GM12878 (cell line): ENCODE measurements around the gene CCDC8. TPM values are rescaled to one million over a fixed set of nuclear protein-coding genes. Genes with fewer than 3 reads are reported as not detected.

ENCODE experiments used
- ATAC-seq: fragments of 200-7000 bp; cut with Tn5 transposase; 3 replicates; pipeline ENCODE4 v1.9.1; 2020; ENCODE audit warnings: mild to moderate bottlenecking, moderate library complexity
- BruUV-seq: library from RNA; stranded (reverse); fragments of 400-500 nt; replicated peaks from 2 replicates; lab custom pipeline; 2021; lab: Mats Ljungman, UMichigan
- CTCF ChIA-PET: fragments of 300-600 bp; sonication (Branson Sonifier 250); formaldehyde crosslinking; extraction: SDS; loops from one replicate; lab custom pipeline; 2021; ENCODE audit warnings: inconsistent platforms; lab: Yijun Ruan, JAX
- POLR2A ChIA-PET: fragments of 350-600 bp; formaldehyde crosslinking; extraction: SDS; loops from one replicate; lab custom pipeline; 2021; ENCODE audit warnings: inconsistent platforms; lab: Charles Lee
- RAD21 ChIA-PET: fragments of 300-600 bp; sonication (Branson Sonifier 250); formaldehyde crosslinking; loops from one replicate; lab custom pipeline; 2023; ENCODE audit warnings: antibody characterized with exemption; ENCODE audit not compliant: unreplicated experiment; lab: Charles Lee
- SMC1A ChIA-PET: fragments of 300-600 bp; sonication (Branson Sonifier 250); formaldehyde crosslinking; loops from one replicate; lab custom pipeline; 2023; ENCODE audit not compliant: unreplicated experiment, uncharacterized antibody; lab: Charles Lee
- DNase-seq: peaks from one replicate; pipeline ENCODE4 v3.0.0-alpha.2; 2011; ENCODE audit warnings: low read depth, low spot score
- FAIRE-seq: peaks from 3 replicates; lab custom pipeline; 2011; peaks lifted over from hg19 to GRCh38; lab: Jason Lieb, UNC
- H2AFZ ChIP-seq: 2 replicates; pipeline ENCODE4 v1.6.0; 2011; ENCODE audit warnings: low read depth, low read length, control low read depth; ENCODE audit not compliant: control insufficient read depth
- H3K27ac ChIP-seq: 2 replicates; pipeline ENCODE4 v1.5.1; 2011; ENCODE audit warnings: control low read depth; ENCODE audit not compliant: control insufficient read depth, insufficient read depth
- H3K27me3 ChIP-seq, 2 experiments: replicated peaks in 1 of 2; 2 replicates each; pipeline versions ENCODE4 v1.6.0 to v1.6.1; 2011; ENCODE audit warnings: low read length in 1 of 2; ENCODE audit not compliant: control insufficient read depth in 2 of 2, insufficient read depth in 2 of 2
- H3K36me3 ChIP-seq, 2 experiments: 2 replicates each; pipeline ENCODE4 v1.5.1; 2011; ENCODE audit warnings: low read length in 1 of 2; ENCODE audit not compliant: control insufficient read depth in 2 of 2, insufficient read depth in 2 of 2
- H3K4me1 ChIP-seq: 2 replicates; pipeline ENCODE4 v1.6.1; 2011; ENCODE audit warnings: mild to moderate bottlenecking, low read length, moderate library complexity, mixed read lengths; ENCODE audit not compliant: control insufficient read depth, insufficient read depth
- H3K4me2 ChIP-seq: 2 replicates; pipeline ENCODE4 v1.6.0; 2011; ENCODE audit warnings: control low read depth; ENCODE audit not compliant: control insufficient read depth, insufficient read depth
- H3K4me3 ChIP-seq: fragments of 200-600 bp; sonication (generic); 2 replicates; pipeline ENCODE4 v1.5.1; 2016
- H3K79me2 ChIP-seq: 2 replicates; pipeline ENCODE4 v1.6.0; 2011; ENCODE audit warnings: low read length; ENCODE audit not compliant: control insufficient read depth, insufficient read depth
- H3K9ac ChIP-seq: 2 replicates; pipeline ENCODE4 v1.8.0; 2011; ENCODE audit warnings: low read length, control low read depth, mixed read lengths; ENCODE audit not compliant: control insufficient read depth, insufficient read depth
- H3K9me3 ChIP-seq: replicated peaks from 3 replicates; pipeline ENCODE4 v1.5.1; 2011; ENCODE audit warnings: mild to moderate bottlenecking, low read length; ENCODE audit not compliant: control insufficient read depth, insufficient read depth
- H4K20me1 ChIP-seq: 2 replicates; pipeline ENCODE4 v1.6.0; 2011; ENCODE audit not compliant: control insufficient read depth, insufficient read depth
- BCLAF1 ChIP-seq: fragments of 450-650 bp; IDR thresholded peaks from 2 replicates; pipeline ENCODE4 v1.6.1; 2017; ENCODE audit warnings: antibody characterized with exemption, mild to moderate bottlenecking, moderate library complexity
- BMI1 ChIP-seq: fragments of 450-650 bp; IDR thresholded peaks from 2 replicates; pipeline ENCODE4 v1.6.1; 2016; ENCODE audit warnings: mild to moderate bottlenecking, moderate library complexity, borderline replicate concordance
- CHD1 ChIP-seq: IDR thresholded peaks from 2 replicates; pipeline ENCODE4 v1.6.1; 2012; ENCODE audit warnings: low read depth, low read length, improper control_type of control experiment
- EGR1 ChIP-seq, 2 experiments: IDR thresholded peaks; 1 replicate in 1 of 2; 2 replicates in 1 of 2; pipeline ENCODE4 v1.6.1; 2011 to 2012; ENCODE audit warnings: low read depth in 2 of 2, low read length in 2 of 2, borderline replicate concordance in 1 of 2, mild to moderate bottlenecking in 1 of 2, moderate library complexity in 1 of 2
- ESRRA ChIP-seq: IDR thresholded peaks from 2 replicates; pipeline ENCODE4 v1.6.1; 2012; ENCODE audit warnings: mild to moderate bottlenecking, low read length, improper control_type of control experiment
- HCFC1 ChIP-seq: fragments of 150-350 bp; IDR thresholded peaks from 2 replicates; pipeline ENCODE4 v1.6.1; 2014; ENCODE audit warnings: low read length
- KDM1A ChIP-seq: fragments of 200-600 bp; sonication (generic); IDR thresholded peaks from 2 replicates; pipeline ENCODE4 v1.6.1; 2016; ENCODE audit warnings: borderline replicate concordance
- KLF5 ChIP-seq: fragments of 450-650 bp; IDR thresholded peaks from 2 replicates; pipeline ENCODE4 v1.6.1; 2014; ENCODE audit warnings: mild to moderate bottlenecking; ENCODE audit not compliant: partially characterized antibody
- MAX ChIP-seq: IDR thresholded peaks from 2 replicates; pipeline ENCODE4 v1.6.1; 2012; ENCODE audit warnings: low read depth, low read length, improper control_type of control experiment
- NBN ChIP-seq: fragments of 450-650 bp; IDR thresholded peaks from 2 replicates; pipeline ENCODE4 v1.6.1; 2016
- RAD21 ChIP-seq: IDR thresholded peaks from 2 replicates; pipeline ENCODE4 v1.6.1; 2011; ENCODE audit warnings: mild to moderate bottlenecking, low read depth, low read length, moderate library complexity; ENCODE audit not compliant: insufficient read depth
- STAT1 ChIP-seq: fragments of 450-650 bp; conservative IDR thresholded peaks from 2 replicates; pipeline ENCODE4 v1.6.1; 2014; ENCODE audit warnings: antibody characterized with exemption, mild to moderate bottlenecking
- ZNF592 ChIP-seq: fragments of 450-650 bp; IDR thresholded peaks from 2 replicates; pipeline ENCODE4 v1.6.1; 2017; ENCODE audit warnings: mild to moderate bottlenecking, moderate library complexity
- WGBS: methylation state at CpG from one replicate; pipeline ENCODE4 v1.1.6; 2016; ENCODE audit warnings: low lambda C conversion rate; ENCODE audit not compliant: insufficient replicate concordance, insufficient coverage; ENCODE audit errors: missing lambda C conversion rate; 5-methylcytosine and 5-hydroxymethylcytosine counted together
- in situ Hi-C: fragments of 300-500 bp; cut with MboI; formaldehyde crosslinking; loops from 9 replicates; pipeline ENCODE4 v1.14.3; 2018; ENCODE audit warnings: mixed read lengths
- intact Hi-C: fragments of 100-400 bp; cut with micrococcal nuclease; formaldehyde crosslinking; loops from one replicate; pipeline ENCODE4 v1.14.2; 2022; ENCODE audit not compliant: unreplicated experiment
- polyA plus RNA-seq, 11 experiments: library from polyadenylated mRNA; depleted of rRNA in 4 of 11; unstranded in 6 of 11; stranded (reverse) in 5 of 11; fragments of >200 nt; fragmentation: Nextera tagmentation in 4 of 11; fragmentation: Illumina TruSeq in 1 of 11; extraction: Ambion mirVana in 4 of 11; extraction: Trizol in 1 of 11; gene quantifications; 1 replicate in 1 of 11; 2 replicates in 10 of 11; pipeline versions ENCODE4 v1.2.1 to v1.2.3, GENCODE V29; 2011 to 2016; ENCODE audit warnings: inconsistent platforms in 2 of 11, missing spikeins in 2 of 11, low read depth in 1 of 11
- total RNA-seq, 4 experiments: library from RNA; depleted of rRNA in 3 of 4; stranded (reverse); fragments of >200 nt in 3 of 4; fragmentation: Illumina TruSeq in 1 of 4; extraction: Trizol in 1 of 4; gene quantifications; 2 replicates each; pipeline versions ENCODE4 v1.2.1 to v1.2.3, GENCODE V29; 2013 to 2021

The CCDC8 gene
- total and polyA plus RNA-seq, 10 of the 15 experiments (the other 5 are each of a cell fraction or from before 2014, with no cell fraction given), result under 0.01 to 0.15 (median 0.05) TPM; not detected in 5

- CTCF ChIA-PET, result interaction anchor here (1.1 kb wide), 1 partner anchor 36 kb away, joined by 3 read pairs; no protein-coding TSS in a partner anchor
- in situ Hi-C loops, result no loop called here
These were observed 29.5 kb downstream of the CCDC8 start for GRCh38 chr19:46383846-46384245.

GRCh38 chr19:46383171-46383815, 30.1 kb downstream of the CCDC8 start:
- no peak overlapping the region for H2AFZ ChIP-seq
- 100% methylated on average over 18 of the region's 23 CpGs for WGBS
- ChIA-PET POLR2A (no interaction called here), CTCF (no interaction called here), RAD21 (no interaction called here), SMC1A (interaction anchor here (1.0 kb wide), 1 partner anchor 8 kb away, joined by 3 read pairs; no protein-coding TSS in a partner anchor)
- no peak overlapping the region for H3K4me2 ChIP-seq
- H3K4me3 ChIP-seq, result no peak overlapping the region
- H4K20me1 ChIP-seq, result no peaks in the 10 kb centered on the region
- in situ Hi-C loops, result no loop called here
- H3K27me3 ChIP-seq, result no peaks in the 10 kb centered on the region
- ATAC-seq (no peak), DNase-seq (no peak), FAIRE-seq (no peak)
- no peaks in the 10 kb centered on the region for H3K4me1 ChIP-seq
- H3K79me2 ChIP-seq, result no peaks in the 10 kb centered on the region
- intact Hi-C loops, result no loop called here
- no peak overlapping the region for H3K9ac ChIP-seq
- no TSS peak for BruUV-seq
- H3K36me3 ChIP-seq, result peaks cover 32 to 39% of the 10 kb centered on the region in 2 experiments
- H3K9me3 ChIP-seq, result no peaks in the 10 kb centered on the region
- no peak overlapping the region for H3K27ac ChIP-seq
- TF ChIP-seq NBN (no peak), KDM1A (no peak), BCLAF1 (no peak), ZNF592 (no peak), BMI1 (no peak), EGR1 (IDR thresholded peaks at IDR 0.05; ENCODE audit: borderline replicate concordance in 1 of 2, low read depth in 2 of 2, low read length in 2 of 2) (no peak), MAX (no peak)

More at GRCh38 chr19:46383846-46384245, 29.5 kb downstream of the CCDC8 start:
- H3K27ac ChIP-seq, result no peak overlapping the region
- ChIA-PET SMC1A (no interaction called here), RAD21 (no interaction called here), POLR2A (no interaction called here)
- no peak overlapping the region for H2AFZ ChIP-seq
- H3K9ac ChIP-seq, result no peak overlapping the region
- no TSS peak for BruUV-seq
- no peaks in the 10 kb centered on the region for H3K4me1 ChIP-seq
- H3K4me3 ChIP-seq, result no peak overlapping the region
- TF ChIP-seq ESRRA, result no peak
- TF ChIP-seq HCFC1, result no peak
- no peak for TF ChIP-seq KLF5
- no peak for TF ChIP-seq CHD1
- no peak for TF ChIP-seq STAT1
- no peak for TF ChIP-seq RAD21
- H3K4me2 ChIP-seq, result no peak overlapping the region
- no peak for ATAC-seq
- H4K20me1 ChIP-seq, result no peaks in the 10 kb centered on the region
- H3K79me2 ChIP-seq, result no peaks in the 10 kb centered on the region
- peaks cover 28 to 44% of the 10 kb centered on the region in 2 experiments for H3K36me3 ChIP-seq
- no peak for FAIRE-seq
- intact Hi-C loops, result no loop called here
- WGBS, result 92% methylated on average over 7 of the region's 7 CpGs
- H3K27me3 ChIP-seq, result no peaks in the 10 kb centered on the region
- DNase-seq, result no peak
- no peaks in the 10 kb centered on the region for H3K9me3 ChIP-seq
